Peyer's patch (tissue), 4 donors: ENCODE data around the gene IFT81. TPM values are rescaled to one million over a fixed set of nuclear protein-coding genes. Genes with fewer than 3 reads are reported as not detected.

Experiments used
- DNase-seq, 3 donors: peaks; one replicate each; pipeline ENCODE4 v3.0.0-alpha.2; 2017 to 2019
- H3K27ac ChIP-seq, 4 donors: fragments of 200-600 bp; sonication (generic); one replicate each; pipeline ENCODE4 v1.5.1; 2016 to 2019
- H3K27me3 ChIP-seq, 2 donors: fragments of 200-600 bp; sonication (generic); one replicate each; pipeline ENCODE4 v1.5.1; 2019
- H3K36me3 ChIP-seq, 3 donors: fragments of 200-600 bp; sonication (generic); one replicate each; pipeline ENCODE4 v1.5.1; 2016 to 2019
- H3K4me1 ChIP-seq, 4 donors: fragments of 200-600 bp; sonication (generic); one replicate each; pipeline ENCODE4 v1.5.1; 2016 to 2019
- H3K4me3 ChIP-seq, 4 donors: fragments of 200-600 bp; sonication (generic); 1 replicate in 3 of 4; 2 replicates in 1 of 4; pipeline ENCODE4 v1.5.1; 2016 to 2019; ENCODE audit warnings: mild to moderate bottlenecking in 1 of 4
- H3K9me3 ChIP-seq, 4 donors: fragments of 200-600 bp; sonication (generic); one replicate each; pipeline ENCODE4 v1.5.1; 2016 to 2019; ENCODE audit warnings: mild to moderate bottlenecking in 1 of 4
- POLR2A ChIP-seq, 2 donors: fragments of 450-650 bp; IDR thresholded peaks; one replicate each; pipeline ENCODE4 v1.5.1; 2017; ENCODE audit warnings: antibody characterized with exemption in 2 of 2, mild to moderate bottlenecking in 2 of 2, moderate library complexity in 2 of 2
- total RNA-seq, 4 donors: library from RNA; depleted of rRNA; stranded (reverse); fragments of >200 nt; gene quantifications; one replicate each; pipeline ENCODE4 v1.1.0, GENCODE V29; 2016
- TF ChIP-seq, protein P1 (sequence below), 6 experiments: fragments of 450-650 bp in 4 of 6; fragments of 200-600 bp in 2 of 6; sonication (generic) in 1 of 6; IDR thresholded peaks; one replicate each; pipeline ENCODE4 v1.5.1; 2017 to 2019; ENCODE audit warnings: antibody characterized with exemption in 6 of 6, mild to moderate bottlenecking in 3 of 6, moderate library complexity in 1 of 6

The IFT81 gene
- total RNA-seq, 4 donors from 2014 or later, result 2.5 to 20.6 (median 7.5) TPM

DNA sequence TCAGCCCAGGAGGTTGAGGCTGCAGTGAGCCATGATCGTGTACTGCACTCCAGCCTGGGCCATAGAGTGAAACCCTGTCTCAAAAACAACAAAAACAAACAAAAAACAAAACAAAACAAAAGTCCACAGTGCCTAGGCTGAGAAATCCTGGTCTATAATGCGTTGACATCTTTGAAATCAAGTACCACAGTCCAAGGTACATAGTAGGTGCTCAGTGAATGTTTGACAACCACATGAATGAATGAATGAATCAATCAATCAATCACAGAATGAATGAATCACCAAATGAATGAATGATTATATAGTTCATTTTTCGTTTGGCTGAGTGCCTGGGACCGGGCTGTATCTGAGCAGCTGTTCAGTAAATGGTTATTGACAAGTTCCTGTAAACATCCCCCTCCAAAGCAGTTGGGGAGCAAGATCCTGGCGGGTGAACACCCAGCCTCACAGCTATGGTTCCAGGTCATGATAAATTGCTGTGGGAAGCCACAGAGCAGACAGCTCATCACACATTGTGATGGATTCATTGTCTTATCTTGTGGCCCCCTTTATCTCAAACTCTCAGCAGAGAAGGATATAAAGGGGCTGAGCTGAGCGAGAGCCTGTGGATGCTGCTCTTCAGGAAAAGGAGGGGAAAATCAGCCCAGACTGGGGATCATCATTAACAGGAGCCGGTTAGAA lies 30.4 kb upstream of the IFT81 start:
- Histone ChIP-seq H3K27ac (no peak overlapping the region), H3K36me3 (no peaks in the 10 kb centered on the region), H3K9me3 (no peaks in the 10 kb centered on the region), H3K27me3 (no peaks in the 10 kb centered on the region), H3K4me3 (no peak overlapping the region), H3K4me1 (no peaks in the 10 kb centered on the region)
- no peak for DNase-seq
- TF ChIP-seq POLR2A (IDR thresholded peaks at IDR 0.05), result no peak
- TF ChIP-seq, protein P1, sequence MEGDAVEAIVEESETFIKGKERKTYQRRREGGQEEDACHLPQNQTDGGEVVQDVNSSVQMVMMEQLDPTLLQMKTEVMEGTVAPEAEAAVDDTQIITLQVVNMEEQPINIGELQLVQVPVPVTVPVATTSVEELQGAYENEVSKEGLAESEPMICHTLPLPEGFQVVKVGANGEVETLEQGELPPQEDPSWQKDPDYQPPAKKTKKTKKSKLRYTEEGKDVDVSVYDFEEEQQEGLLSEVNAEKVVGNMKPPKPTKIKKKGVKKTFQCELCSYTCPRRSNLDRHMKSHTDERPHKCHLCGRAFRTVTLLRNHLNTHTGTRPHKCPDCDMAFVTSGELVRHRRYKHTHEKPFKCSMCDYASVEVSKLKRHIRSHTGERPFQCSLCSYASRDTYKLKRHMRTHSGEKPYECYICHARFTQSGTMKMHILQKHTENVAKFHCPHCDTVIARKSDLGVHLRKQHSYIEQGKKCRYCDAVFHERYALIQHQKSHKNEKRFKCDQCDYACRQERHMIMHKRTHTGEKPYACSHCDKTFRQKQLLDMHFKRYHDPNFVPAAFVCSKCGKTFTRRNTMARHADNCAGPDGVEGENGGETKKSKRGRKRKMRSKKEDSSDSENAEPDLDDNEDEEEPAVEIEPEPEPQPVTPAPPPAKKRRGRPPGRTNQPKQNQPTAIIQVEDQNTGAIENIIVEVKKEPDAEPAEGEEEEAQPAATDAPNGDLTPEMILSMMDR (IDR thresholded peaks at IDR 0.05), result no peak

DNA sequence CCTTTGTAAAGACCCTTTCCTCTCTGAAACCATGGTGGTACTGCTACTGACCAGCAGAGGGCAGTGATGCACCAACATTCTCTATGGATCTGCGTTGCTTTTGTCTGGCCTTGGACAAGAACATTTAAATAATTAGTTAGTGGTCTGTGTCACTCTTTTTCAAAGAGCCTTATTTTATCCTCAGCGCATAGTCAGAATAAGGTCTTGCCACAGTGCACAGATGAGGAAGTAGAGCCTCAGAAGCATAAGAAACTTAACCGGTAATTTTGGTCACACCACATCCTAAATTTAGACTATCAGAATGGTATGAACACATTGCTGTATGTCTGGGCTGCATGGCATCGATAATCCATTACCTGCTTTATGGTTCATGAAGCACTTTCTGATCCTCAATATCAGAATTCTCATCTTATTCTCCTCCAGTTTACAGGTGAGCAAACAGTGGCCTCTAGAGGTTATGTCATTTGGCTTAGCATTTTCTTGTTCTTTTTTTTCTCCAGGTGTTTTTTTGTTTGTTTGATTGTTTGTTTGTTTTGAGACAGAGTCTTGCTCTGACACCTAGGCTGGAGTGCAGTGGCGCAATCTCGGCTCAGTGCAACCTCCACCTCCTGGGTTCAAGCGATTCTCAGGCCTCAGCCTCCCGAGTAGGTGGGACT lies 23.7 kb upstream of the IFT81 start:
- H3K27ac ChIP-seq, result peak overlapping the region in 2 of 4 donors; percentile 7 to 69
- TF ChIP-seq, protein P1 (IDR thresholded peaks at IDR 0.05), result peak; percentile 74 to 97 (median 93)
- TF ChIP-seq POLR2A (IDR thresholded peaks at IDR 0.05), result no peak
- H3K4me3 ChIP-seq, result no peak overlapping the region
- no peaks in the 10 kb centered on the region for H3K4me1 ChIP-seq
- no peaks in the 10 kb centered on the region for H3K27me3 ChIP-seq
- no peaks in the 10 kb centered on the region for H3K36me3 ChIP-seq
- H3K9me3 ChIP-seq, result no peaks in the 10 kb centered on the region
- peak in 2 of 3 donors; percentile 73 to 90 for DNase-seq

DNA sequence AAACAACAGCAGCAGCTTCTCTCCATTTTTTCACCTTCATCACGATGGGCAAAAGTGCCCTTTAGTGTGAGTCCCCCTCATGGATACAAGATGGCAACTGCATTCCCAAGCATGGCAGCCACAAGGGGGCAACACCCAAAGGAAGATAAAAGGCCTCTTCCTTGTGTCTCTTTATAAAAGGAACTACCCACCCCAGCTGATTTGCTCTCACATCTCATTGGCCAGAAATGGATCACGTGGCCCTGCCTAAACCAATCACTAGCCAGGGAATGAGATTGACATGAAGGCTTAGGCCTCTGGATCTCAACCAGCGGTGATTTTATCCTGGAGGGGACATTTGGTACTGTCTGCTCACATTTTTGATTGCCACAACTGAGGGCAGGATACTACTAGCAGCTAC lies 21.9 kb upstream of the IFT81 start:
- Histone ChIP-seq H3K4me1 (no peaks in the 10 kb centered on the region), H3K9me3 (no peaks in the 10 kb centered on the region), H3K27ac (no peak overlapping the region), H3K4me3 (no peak overlapping the region), H3K36me3 (no peaks in the 10 kb centered on the region), H3K27me3 (no peaks in the 10 kb centered on the region)
- TF ChIP-seq, protein P1 (IDR thresholded peaks at IDR 0.05), result peak in 3 of 6 experiments; percentile 23 to 40 (median 24)
- no peak for TF ChIP-seq POLR2A (IDR thresholded peaks at IDR 0.05)
- peak in 1 of 3 donors; percentile 58 for DNase-seq

DNA sequence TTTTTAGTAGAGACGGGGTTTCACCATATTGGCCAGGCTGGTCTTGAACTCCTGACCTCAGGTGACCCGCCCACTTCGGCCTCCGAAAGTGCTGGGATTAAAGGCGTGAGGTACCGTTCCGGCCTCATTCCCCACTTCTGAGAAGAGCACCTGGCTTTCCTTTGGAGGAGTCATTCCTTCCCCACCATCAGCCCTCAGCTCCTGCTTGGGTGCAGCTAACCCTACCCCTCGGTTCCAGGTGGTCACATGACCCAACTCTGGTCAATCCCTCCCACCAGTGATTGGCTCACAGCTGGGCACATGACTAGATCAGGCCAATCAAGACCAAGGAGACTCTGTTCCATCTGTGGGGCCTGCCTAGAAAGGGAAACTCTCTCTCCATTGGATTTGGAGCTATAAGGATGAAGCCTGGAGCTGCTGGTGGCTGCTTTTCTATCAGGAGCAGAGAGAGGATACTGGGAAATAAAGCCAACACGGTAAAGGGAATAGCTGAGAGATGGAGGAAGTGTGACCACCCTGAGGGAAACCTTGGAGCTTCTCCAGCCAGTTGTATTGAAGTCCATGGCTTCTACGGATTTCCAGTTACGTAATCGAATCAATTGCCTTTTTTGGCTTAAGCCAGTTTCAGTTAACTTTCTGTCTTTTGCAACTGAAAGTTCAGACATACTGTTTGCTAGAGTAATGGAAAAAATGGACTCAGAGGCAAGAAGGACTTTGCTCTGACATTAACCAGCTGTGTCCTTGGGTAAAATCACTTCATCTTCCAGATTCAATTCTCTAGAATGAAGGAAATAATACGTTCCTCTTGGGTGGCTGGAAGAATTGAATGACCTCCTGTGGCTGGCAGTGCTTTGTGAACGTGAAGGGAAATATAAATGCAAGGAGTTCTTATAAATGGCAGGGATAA lies 19.7 kb upstream of the IFT81 start:
- Histone ChIP-seq H3K4me3 (no peak overlapping the region), H3K27ac (peak overlapping the region; percentile 5 to 64 (median 50)), H3K9me3 (no peaks in the 10 kb centered on the region), H3K27me3 (no peaks in the 10 kb centered on the region), H3K36me3 (no peaks in the 10 kb centered on the region), H3K4me1 (peaks cover 0 to 10% (median 0%) of the 10 kb centered on the region in 4 donors)
- TF ChIP-seq, protein P1 (IDR thresholded peaks at IDR 0.05), result no peak
- no peak for TF ChIP-seq POLR2A (IDR thresholded peaks at IDR 0.05)
- DNase-seq, result no peak

DNA sequence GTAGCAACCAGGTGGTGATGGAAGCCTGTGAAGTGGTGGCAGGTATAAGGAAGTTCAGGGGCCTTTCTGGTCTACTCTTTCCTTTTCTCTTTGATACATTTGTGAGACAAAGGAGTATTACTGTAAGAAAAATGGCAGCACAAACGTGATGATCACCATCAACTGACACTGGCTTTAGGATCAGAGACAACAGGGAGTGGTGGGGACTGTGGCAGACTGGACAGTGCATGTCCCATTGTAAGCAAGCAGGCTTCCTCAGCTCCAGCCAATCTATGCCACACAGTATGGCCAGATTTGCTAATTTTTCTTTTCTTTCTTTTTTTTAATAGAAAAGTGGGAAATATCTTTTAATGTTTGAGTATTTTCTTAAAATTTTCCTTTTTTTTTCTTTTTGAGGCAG lies 19.0 kb upstream of the IFT81 start:
- Histone ChIP-seq H3K4me1 (peaks cover 0 to 14% (median 0%) of the 10 kb centered on the region in 4 donors), H3K27ac (peak overlapping the region in 3 of 4 donors; percentile 19 to 64 (median 61)), H3K27me3 (no peaks in the 10 kb centered on the region), H3K4me3 (no peak overlapping the region), H3K36me3 (no peaks in the 10 kb centered on the region), H3K9me3 (no peaks in the 10 kb centered on the region)
- no peak for TF ChIP-seq POLR2A (IDR thresholded peaks at IDR 0.05)
- TF ChIP-seq, protein P1 (IDR thresholded peaks at IDR 0.05), result no peak
- DNase-seq, result no peak
